GM18499 (cell line): Measurements from ENCODE around the gene PLK5.

Source experiments
- ATAC-seq: cut with Tn5 transposase; IDR thresholded peaks from one replicate; pipeline ENCODE4 v1.9.1; 2021; ENCODE audit warnings: moderate number of reproducible peaks; ENCODE audit not compliant: insufficient read depth, unreplicated experiment

Gene PLK5

DNA sequence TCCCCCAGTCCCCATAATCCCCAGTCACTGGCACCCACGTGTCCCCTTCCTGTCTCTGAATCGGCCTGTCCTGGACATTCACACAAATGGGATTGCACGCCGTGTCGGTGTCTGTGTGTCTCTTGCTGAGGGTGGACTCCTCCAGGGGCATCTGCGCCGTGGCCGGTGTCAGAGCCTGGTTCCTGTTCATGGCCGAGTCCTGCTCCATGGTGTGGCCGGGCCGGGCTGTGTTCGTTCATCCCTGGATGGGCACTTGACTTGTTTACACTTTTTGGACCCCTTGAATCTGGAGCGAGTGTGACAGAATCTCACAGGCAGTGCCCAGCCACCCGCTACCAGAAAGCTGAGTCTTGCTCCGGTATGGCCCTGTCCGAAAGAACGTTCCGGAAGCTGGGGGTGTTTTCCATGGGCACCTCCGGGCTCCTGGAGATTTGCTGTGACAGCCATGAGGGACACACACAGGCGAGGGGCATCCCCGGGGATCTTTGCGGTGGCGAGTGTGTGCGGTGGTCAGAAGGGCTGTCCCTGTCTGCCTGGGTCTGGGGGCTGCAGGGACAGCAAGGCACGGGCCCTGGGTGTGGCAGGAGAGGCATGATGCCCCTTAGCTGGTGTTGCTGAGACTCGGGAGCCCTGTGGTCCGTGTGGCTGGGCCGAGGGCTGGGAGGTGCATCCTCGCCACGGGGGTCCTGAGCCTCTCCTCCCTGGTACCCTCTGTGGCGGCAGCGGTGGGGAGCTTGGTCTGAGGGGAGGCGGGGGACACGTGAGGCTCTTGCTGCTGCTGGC lies 50.7 kb downstream of the PLK5 start:
- ATAC-seq: no peak

DNA sequence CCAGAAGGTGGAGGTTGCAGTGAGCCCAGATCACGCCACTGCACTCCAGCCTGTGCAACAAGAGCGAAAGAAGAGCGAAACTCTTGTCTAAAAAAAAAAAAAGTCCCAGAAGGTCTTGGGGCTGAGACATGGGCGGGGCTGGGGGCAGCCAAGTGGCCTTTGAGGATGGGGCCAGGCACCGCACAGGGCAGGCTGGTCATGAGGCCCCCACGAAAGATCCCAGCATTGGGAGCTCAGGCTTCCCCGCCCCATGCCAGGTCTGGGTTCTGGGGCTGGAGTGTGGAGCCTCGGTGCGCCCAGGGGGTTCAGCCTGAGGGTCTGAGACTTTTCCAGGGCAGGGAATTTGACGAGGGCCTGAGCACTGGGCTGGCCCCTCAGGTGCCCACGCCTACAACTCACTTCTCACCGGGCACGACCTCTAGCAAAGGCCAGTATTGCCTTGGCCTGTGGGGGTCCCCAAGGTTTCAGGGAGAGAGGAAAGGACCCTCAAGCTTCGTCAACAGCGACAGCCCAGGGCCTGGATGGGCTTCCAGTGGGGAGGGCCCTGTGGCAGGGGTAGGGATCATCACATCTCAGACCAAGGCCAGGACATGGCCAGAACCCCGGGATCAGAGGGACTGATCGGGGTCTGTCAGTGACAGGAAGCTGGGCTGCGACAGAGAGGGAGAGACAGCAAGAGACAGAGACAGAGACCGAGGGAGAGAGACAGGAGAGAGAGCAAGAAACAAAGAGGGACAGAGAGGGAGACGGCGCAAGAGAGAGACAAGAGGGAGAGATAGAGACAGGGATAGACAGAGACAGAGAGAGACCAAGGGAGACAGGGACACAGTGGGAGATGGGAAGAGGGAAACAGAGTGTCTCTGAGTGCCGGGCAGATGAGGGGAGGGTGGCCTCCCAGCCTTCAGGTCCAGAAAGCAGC lies 51.7 kb downstream of the PLK5 start:
- ATAC-seq: no peak

DNA sequence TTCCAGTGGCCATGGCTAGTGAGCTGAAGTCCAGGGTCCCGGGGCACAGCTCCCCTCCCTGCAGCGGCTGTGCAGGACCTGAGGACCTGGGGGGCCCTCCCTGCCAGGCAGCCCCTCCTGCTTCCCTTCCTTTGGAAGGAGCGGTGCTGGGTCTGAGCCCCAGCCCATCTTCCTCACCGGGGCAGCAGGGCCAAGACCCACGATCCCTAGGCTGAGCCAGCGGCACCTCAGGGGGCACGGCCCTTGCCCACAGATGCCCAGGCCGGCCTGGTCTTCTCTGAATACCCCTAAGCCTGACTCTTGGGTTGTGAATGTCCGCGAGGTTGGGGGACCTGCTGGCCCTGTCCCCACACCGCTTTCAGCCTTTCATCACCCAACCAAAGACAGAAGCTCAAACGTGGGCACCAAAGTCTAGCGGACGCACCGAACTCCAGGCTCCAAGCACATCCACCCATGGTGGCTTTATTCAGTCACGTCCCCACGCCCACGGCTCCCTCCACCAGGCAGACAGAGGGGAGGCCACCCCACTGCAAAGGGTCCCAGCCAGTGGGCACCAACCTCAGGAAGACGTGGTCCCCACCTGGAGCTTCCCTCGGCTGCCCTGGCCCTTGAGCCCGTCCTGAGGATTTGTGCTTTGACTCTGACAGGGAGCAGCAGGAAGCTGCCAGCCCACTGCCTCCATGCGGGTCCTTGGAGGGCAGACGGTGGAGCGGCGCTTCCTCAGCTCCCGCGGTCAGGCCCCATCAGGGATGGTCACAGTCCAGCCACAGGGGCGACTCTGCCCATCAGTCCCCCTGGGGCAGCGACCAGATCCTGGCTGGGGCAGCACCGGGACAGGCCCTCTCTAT lies 52.6 kb downstream of the PLK5 start:
- no peak for ATAC-seq

DNA sequence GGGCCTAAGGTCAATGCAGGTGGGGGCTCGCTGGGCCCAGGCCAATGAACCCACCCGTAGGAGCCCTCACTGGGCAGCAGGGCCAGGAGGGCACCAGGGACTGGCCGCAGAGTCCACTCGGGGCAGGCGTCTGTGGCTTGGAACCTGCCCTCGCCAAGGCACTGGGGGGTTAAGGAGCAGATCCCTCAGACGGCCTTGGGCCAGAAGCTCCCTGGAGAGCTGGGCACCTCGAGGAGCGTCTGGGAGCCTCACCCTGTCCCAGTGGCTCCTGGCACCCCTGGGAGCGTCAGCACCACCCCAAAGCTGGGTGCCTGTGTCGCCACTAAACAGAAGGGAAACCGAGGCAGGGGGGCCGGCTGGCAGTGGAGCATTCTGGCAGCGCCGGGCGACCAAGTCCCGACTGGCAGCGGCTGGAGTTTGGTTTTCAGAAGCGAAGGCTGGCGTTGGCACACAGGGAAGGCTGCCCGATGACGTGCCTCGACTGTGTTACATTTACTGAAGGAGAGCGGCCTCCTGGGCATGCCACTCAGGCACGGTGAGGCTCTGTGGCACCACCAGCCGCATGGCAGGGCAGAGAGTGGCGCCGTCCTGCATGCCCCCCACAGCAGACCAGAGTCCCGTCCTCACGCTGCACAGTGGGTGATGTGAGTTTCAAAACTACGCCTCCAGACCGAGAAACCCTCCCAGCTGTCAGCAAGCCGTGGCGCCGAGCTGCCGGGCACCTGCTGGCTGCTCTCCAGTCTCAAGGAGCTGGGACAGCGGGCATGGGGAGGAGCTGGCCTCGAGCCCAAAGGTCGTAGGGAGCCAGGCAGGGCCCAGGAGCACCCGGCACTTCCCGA lies 53.4 kb downstream of the PLK5 start:
- no peak for ATAC-seq

DNA sequence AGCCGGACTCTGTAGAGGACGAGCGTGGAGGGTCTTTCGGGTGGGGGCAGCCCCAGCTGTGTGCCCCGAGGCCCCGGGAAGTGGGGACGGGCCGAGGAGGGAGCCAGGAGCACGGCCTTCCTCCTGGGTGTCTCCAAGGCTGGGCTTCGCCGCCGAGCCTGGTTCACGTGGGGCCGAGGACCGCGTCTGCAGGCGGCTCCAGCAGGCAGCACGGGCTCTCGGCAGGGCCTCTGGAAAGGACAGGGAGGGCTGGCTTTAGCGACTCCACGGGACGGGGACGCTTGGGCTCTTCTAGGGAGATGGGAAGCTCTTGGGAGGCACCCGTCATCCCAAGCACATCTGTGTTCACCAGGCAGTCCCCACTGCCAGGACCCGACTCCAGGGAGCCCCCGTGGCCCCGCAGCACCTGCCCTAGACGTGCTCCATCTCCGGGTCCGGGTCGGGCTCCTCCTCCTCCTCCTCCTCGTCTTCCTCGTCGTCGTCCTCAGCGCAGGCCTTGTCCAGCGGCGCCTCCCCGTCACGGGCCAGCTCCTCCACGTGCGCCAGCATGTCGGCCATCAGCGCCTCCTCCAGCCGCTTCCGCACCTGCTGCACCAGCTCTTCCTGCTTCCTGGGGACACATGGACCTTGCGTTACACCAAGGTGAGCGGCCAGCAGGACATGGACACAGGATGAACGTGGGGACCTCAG lies 54.2 kb downstream of the PLK5 start:
- no peak for ATAC-seq

DNA sequence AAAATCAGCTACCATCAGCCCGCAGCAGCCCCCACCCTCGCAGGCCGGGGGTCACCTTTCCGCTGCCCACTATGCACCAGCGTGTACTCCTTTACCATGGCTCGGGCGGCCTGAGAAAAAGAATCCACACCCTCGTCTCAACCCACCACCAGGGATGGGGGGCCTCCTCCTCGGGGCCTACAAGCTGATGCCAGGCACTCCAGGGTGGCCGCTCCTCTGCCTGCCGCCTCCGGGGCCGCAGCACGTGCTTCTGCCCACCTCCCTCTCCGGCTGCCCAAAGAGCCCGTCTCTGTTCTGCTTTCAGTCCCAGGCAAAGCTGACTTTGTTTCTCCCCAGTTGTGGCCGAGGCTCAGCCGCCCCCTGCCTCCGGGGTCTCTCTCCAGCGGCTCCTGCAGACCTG lies 55.3 kb downstream of the PLK5 start:
- ATAC-seq: no peak

DNA sequence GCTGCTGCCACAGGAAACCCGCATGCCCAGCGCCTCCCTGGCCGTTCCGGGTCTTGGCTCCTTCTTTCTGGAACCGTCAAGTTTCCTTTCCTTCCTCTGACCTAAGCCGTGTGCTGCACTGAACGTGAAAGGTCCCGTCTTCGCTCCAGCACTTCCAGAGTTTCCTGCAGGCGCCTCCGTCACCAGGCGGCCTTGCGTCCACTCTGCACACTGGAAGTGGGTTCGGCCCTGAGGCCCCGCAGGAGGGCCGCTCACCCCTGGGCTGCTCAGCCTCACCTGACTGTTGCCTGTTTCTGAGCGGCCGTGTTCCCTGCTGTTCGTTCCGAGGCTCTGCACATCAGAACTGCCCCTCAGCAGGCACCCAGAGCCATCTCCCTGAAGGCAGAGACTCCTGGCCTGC lies 56.5 kb downstream of the PLK5 start:
- ATAC-seq: no peak

DNA sequence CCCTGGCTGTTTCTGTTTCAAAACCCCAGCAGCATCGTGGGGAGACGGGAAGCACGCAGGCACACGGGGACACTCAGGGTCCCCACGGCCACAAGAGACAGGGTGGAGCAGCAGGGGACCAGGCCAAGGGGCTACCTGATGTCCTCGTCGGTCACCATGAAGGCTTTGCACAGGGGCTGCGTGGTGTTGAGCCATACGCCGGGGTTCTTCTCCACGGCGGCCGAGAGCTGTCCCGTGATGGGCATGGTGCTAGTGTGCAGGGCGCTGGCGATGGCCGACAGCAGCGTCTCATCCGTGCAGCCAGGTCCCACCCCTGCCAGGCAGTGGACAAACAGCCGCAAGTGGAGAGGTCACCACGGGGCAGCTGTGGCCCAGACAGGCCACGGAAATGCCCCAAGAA lies 57.1 kb downstream of the PLK5 start:
- no peak for ATAC-seq

DNA sequence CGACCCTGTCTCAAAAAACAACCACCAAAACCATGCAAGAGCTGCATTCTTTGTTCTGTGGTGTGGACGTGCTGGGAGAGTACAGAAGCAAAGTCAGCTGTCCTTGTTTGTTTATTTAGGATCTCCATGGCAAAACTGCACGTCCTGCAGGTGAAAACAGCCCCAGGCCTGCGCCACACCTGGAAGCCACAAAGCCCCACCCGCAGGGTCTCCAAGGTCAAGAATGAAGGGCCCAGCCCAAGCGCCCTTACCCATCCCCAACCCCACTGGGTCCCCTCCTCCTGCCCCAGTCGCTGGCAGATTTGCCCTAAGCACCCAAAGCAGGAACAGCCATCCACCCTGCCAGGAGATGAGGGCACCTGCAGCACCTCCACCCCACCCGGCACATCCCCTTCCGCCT lies 58.3 kb downstream of the PLK5 start:
- ATAC-seq: no peak

DNA sequence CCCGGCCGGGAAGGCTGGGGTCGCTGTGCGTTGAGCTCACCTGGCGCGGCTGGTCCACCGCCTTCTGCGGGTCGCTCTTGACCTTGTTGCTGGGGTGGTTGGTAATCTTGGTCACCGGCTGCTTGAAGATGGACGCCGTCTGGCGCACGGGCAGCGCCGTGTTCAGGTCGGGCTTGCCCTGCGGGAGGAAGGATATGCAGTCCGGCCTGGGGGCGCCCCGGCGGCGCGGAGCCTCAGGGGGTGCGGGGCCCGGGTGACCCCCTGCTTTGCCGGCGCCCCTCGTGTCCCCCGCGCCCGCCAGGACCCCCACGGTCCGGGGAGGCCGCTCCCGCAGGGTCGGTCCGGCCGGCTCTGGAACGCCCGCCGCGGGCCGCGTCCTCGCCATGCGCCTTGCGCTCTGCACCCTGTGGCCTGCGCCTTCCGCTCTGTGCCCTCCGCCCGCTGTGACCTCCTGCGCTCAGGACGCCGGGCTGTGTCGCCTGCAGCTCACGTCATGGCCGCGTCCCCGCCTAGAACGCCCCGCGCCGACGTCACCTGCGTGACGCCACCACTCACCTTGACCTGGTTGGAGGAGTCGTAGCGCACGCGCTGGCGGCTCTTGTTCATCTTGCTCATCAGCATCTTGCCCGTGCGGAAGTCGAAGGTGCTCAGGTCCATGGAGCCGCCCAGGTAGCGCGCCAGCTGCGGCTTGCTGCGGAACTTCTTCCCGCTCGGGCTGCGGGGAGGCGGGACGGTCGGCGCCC lies 60.8 kb downstream of the PLK5 start:
- no peak for ATAC-seq

DNA sequence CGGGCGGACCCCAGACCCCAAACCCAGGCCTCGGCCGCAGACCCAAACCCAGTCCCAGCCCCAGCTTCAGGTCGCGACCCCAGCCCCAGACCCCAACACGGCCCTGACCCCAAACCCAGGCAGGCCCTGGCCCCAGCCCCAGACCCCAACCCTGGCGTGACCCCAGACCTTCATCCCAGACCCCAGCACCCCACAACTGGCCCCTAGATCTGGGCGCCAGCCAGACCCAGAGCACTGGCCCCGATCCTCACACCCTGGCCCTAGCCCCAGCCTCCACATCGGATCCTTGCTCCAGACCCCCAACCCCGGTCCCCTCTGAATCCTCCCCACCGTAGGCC lies 61.3 kb downstream of the PLK5 start:
- no peak for ATAC-seq
